Measurements from ENCODE around the gene CERKL. TPM values are rescaled to one million over a fixed set of nuclear protein-coding genes. Genes with fewer than 3 reads are reported as not detected.

Gene CERKL
- not detected in 2 replicates for total RNA-seq

GRCh38 chr2:181656450-181657291, at the start of gene CERKL:
CERKL (minus strand) TSS chr2:181657105; CDS start chr2:181657006, 99 bp downstream.

GRCh38 chr2:181680055-181680936, 23.4 kb upstream of the CERKL start, which contains the start of gene NEUROD1:
NEUROD1 (minus strand) TSS chr2:181680517; CDS start chr2:181678860, 1,657 bp downstream.

Other genes with a start within 250 kb of the CERKL start
- gene ITGA4, start 199.7 kb downstream of the CERKL start, total RNA-seq = 2.3 and 4.8 TPM in 2 replicates
- not detected in 2 replicates for gene NEUROD1, start 23.4 kb upstream of the CERKL start, total RNA-seq
- 29.9 and 31.9 TPM in 2 replicates for gene ITPRID2, start 234.6 kb upstream of the CERKL start, total RNA-seq

All from cardiac ventricle fibroblast (primary cell).